Skeletal muscle cell (primary cell): Measurements from ENCODE around the gene NKX3-2.
A peak's percentile ranks its signal among the peaks of the same experiment; 100 is the strongest.

ENCODE experiments used
- DNase-seq: peaks from one replicate; pipeline ENCODE4 v3.0.0-alpha.2; 2010; ENCODE audit warnings: low read depth
- H3K4me3 ChIP-seq: 2 replicates; pipeline ENCODE4 v1.5.1; 2011; ENCODE audit warnings: low read depth, mild to moderate bottlenecking, control low read depth, low read length, moderate library complexity

NKX3-2 gene

DNA sequence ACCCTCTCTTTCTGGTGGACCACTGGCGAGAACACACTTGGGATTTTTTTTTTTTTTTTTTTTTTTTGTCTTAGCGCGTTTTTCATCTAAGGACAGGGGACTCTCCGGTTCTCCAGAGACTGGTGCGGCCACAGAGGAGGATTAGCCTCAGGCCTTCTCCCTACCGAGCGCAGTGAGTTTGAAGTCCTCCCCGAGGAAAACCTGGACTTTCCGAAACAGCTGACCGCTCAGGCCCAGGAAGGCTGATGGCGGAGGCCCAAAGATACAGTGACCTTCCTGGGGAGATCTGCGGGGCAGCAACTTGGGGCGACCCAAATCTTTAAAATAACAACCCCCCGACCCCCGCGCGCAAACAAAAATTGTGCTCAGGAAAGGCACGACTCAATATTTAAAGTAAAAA is 9.2 kb downstream of the NKX3-2 start:
- DNase-seq = no peak
- H3K4me3 ChIP-seq = no peak overlapping the region

DNA sequence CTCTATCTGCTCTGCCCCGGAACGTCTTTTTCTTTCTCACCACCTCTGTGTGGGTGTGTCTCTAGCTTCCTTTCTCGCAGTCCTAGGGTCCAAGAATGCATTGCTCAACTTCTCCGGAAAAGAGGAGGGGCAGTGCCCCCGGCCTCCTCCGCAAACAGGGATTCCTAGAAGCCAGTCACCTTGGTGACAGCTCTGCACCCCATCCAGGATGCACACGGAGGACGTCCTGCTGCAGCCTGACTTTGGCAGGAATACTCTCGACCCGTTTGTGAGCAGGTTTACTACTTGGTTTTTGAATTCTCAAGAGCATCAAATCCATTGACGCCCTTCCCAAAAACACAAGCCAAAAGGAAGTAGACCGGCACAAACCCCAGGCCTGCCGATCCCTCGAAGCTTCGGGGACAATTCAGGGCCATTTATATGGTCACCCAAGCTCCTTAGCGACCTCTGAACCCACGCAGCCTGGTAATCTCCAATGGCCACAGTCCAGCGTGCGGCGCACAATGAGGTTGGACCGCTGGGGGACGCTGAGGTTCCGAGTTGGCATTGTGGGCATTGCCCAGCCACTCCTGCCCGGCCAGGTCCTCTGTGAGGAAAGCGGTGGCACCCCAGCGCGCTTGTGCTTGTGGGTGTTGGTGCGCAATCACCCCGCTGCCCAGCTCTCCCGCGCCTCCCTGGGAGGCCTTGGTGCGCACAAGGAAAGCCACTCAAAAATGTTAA is 9.8 kb downstream of the NKX3-2 start:
- DNase-seq = no peak

GRCh38 chr4:13533670-13534343 is 10.5 kb downstream of the NKX3-2 start:
- H3K4me3 ChIP-seq = no peak overlapping the region
- DNase-seq = no peak

More for the DNA sequence above, 9.8 kb downstream of the NKX3-2 start:
- no peak overlapping the region for H3K4me3 ChIP-seq

DNA sequence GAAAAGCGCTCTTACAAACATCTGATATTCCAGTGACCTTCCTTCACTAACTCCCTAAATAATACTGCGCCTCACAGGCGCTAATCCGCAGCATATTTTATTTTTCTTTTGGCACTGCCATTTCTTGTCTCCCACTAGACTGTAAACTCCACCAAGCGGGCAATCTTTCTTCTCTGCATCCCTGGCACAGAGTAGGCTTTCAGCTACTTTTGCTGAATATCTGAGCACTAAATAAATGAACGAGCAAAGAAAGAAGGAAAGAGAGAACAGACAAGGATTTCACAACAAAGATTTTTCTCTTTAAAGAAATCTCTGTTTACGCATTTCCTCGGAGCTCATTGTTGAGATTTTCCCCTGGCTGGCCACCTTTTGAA is 12.7 kb downstream of the NKX3-2 start:
- no peak overlapping the region for H3K4me3 ChIP-seq
- DNase-seq = no peak

GRCh38 chr4:13530823-13531624 is 13.3 kb downstream of the NKX3-2 start:
- no peak overlapping the region for H3K4me3 ChIP-seq
- no peak for DNase-seq

- DNase-seq = no peak
- no peak overlapping the region for H3K4me3 ChIP-seq
Observed at GRCh38 chr4:13529128-13529919, 15.0 kb downstream of the NKX3-2 start.

DNA sequence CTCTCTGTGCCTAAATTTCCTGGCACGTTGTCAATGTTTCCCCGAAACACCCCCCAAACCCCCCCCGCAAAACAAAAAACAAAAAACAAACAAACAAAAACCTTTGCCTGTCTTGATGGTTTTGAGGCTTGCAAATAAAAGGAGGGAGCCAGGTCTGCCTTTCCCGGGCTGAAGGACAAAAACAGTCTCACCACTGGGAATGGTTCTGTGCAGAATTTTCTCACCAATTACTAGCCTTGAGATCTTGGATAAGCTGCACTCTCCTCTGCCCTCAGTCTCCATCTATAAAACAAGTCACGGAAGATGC is 15.5 kb downstream of the NKX3-2 start:
- H3K4me3 ChIP-seq = no peak overlapping the region

GRCh38 chr4:13527981-13528820 is 16.1 kb downstream of the NKX3-2 start:
- no peak for DNase-seq
- no peak overlapping the region for H3K4me3 ChIP-seq

More for the DNA sequence above, 15.5 kb downstream of the NKX3-2 start:
- no peak for DNase-seq

DNA sequence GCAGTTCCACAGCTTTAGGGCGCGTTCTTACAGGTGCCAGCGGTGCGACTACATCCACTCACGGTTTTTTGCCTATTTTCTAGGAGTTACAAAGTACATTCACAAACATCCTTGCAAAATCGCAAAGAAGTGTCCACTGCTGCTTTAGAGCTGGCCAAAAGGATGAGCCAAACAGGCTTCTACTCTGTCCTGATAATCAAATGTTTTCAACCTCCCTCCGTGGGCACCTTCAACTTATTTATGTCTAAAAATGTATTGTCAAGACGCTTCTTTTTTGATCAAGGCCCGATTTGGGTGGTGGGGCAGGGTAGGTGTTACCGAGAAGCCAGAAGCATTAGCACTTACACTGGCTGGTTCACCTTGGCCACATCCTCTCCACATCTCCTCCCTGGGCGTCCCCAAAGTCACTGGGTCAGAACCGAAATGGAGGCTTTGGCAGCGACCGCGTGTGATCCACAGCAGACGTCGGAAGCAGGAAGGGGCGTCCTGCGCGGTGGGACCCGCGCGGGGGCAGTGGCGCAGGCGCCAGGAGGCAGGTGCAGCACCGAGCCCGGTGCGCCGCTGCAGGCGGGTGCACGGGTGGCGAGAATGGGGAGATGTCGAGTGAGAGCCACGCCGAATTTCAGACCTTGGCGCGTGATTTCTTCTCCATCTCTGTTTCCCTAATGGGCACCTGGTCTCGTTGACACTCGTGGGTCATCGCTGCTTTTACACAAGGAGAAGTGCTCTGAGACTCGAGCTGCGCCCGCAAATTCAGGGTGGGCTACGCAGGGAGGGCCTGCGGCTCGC is 16.9 kb downstream of the NKX3-2 start:
- no peak for DNase-seq
- H3K4me3 ChIP-seq = no peak overlapping the region

- DNase-seq = no peak
- no peak overlapping the region for H3K4me3 ChIP-seq
Observed at GRCh38 chr4:13526658-13527057, 17.6 kb downstream of the NKX3-2 start.

DNA sequence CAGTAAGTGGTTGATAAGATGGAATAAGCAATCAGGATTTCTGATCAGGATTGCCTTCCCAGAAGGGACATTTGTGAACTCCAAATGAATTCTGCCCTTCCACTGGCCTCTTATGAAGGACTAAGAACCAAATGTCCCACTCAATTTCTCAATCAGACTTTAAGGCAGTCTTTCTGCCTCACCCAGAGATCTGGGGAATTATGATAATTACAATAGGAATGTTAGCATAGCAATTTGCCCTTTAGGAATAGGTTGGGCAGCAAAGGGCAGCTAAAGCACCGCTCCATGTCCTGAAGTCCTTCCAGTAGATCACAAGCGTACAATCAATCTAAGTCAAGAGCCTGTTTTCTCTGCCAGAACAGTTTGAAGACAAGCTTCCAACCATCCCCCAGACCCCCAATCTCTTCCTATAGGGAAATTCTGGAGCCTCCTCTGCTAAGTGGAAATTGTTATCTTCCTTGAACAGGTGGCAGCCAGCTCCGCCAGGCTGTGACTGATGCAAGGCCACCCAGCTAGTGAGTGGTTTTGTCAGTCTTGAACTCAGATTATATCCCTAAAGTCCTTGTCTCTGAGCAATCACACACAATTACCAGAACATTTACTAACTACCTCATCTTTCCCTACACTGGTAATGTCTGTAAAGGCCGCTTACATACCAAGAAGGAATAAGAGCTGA is 18.6 kb downstream of the NKX3-2 start:
- no peak overlapping the region for H3K4me3 ChIP-seq
- no peak for DNase-seq

DNA sequence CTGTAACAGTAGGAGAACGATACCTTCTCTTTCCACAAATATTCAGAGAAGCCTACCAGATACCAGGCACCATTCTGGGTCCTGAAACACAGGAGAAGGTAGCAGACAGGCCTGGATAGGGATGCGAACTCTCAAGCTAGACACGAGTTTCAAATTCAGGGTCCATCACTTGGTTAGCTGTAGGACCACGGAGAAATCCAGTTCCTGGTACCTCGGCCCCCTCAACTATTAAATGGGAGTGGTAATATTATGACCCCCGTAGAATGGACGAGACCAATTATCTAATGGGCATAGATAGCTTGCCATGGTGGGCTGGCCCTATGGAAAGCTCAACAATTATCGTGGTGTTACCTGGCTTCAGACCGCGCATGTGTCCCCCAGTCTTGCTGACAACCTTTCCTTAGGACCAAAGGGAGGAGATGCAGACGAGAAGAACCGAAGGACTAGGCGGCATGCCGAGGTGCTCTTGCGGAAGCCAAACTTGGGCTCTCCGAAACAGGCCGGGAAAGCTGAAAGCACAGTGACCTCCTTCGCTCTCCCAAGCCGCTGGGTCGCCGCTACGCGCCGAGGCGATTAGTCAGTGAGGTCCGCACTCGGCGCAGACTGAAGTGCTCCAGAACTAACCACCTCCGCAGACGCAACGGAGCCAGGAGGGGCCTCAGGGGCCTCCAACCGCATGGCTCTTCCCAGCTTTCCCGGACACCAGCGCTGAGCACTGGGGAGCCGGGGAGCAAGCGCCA is 19.6 kb downstream of the NKX3-2 start:
- peak; percentile 51 for DNase-seq
- H3K4me3 ChIP-seq = no peak overlapping the region

- DNase-seq = no peak
- H3K4me3 ChIP-seq = no peak overlapping the region
Observed at GRCh38 chr4:13523591-13524503, 20.5 kb downstream of the NKX3-2 start.

GRCh38 chr4:13523105-13523477 is 21.2 kb downstream of the NKX3-2 start:
- no peak overlapping the region for H3K4me3 ChIP-seq
- DNase-seq = no peak

- H3K4me3 ChIP-seq = peak overlapping the region; percentile 10
- DNase-seq = no peak
Observed at GRCh38 chr4:13522282-13523104, 21.8 kb downstream of the NKX3-2 start.
